HG02884 (cell line): ENCODE measurements around the gene SLC43A3.
A peak's percentile ranks its signal among the peaks of the same experiment; 100 is the strongest.

Source experiments
- ATAC-seq: cut with Tn5 transposase; IDR thresholded peaks from one replicate; pipeline ENCODE4 v1.9.1; 2021; ENCODE audit warnings: mild to moderate bottlenecking, moderate library complexity; ENCODE audit not compliant: unreplicated experiment

Gene SLC43A3

GRCh38 chr11:57426929-57427726 is at the start of gene SLC43A3:
SLC43A3 (minus strand) TSS chr11:57427121; CDS start chr11:57426172, 949 bp downstream.
- ATAC-seq: peak; percentile 51

DNA sequence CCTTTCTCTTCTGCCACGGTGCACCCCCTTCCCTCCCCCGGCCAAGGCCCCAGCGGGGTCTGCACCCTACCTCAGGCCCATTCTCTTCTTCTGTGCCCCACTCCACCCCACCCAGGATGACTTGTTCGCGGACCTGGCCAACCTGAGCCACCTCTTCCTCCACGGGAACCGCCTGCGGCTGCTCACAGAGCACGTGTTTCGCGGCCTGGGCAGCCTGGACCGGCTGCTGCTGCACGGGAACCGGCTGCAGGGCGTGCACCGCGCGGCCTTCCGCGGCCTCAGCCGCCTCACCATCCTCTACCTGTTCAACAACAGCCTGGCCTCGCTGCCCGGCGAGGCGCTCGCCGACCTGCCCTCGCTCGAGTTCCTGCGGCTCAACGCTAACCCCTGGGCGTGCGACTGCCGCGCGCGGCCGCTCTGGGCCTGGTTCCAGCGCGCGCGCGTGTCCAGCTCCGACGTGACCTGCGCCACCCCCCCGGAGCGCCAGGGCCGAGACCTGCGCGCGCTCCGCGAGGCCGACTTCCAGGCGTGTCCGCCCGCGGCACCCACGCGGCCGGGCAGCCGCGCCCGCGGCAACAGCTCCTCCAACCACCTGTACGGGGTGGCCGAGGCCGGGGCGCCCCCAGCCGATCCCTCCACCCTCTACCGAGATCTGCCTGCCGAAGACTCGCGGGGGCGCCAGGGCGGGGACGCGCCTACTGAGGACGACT is 49.3 kb upstream of the SLC43A3 start:
- ATAC-seq: peak; percentile 27

DNA sequence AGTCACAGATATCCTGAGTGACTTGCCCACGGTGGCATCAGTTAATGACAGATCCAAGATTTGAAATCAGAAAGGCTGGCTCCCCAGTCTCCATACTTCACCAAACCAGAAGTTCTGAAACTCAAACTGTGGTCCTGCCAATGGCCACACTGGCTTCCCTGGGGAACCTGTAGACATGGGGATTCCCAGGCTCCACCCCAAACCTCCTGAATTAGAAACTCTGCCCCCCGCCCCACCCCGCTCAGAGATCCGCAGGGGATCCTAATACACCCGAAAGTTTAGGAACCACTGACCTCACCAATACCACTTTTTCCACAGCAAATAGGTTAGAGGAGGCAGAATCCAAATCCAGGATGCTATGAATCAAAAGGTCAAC is 48.7 kb upstream of the SLC43A3 start:
- no peak for ATAC-seq

GRCh38 chr11:57475191-57475590 is 48.3 kb upstream of the SLC43A3 start:
- ATAC-seq: no peak

GRCh38 chr11:57474803-57475115 is 47.8 kb upstream of the SLC43A3 start:
- ATAC-seq: no peak

- ATAC-seq: peak; percentile 45
These were observed 47.3 kb upstream of the SLC43A3 start for GRCh38 chr11:57474017-57474802.

- ATAC-seq: no peak
These were observed 46.4 kb upstream of the SLC43A3 start for GRCh38 chr11:57473285-57473841.

GRCh38 chr11:57471496-57471895 is 44.6 kb upstream of the SLC43A3 start:
- ATAC-seq: no peak

- ATAC-seq: no peak
These were observed 42.3 kb upstream of the SLC43A3 start for GRCh38 chr11:57469268-57469667.

DNA sequence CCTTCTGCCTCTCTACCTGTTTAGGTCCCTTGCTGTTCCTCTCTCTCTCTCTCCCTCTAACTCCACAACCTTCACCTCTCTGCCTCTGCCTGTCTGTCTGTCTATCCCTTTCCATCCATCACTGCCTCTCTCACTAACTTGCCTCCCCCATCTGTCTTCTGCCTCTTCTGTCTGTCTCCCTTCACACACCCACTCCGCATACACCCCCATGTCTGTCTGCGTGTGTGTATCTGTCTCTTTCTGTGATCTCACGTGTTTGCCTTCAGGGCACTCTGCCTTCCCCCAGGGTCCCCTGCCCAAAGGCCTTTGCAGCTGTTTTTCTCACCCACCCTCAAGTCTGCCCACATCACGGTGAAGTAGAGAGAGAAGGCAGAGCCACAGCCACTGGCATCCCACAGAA is 41.4 kb upstream of the SLC43A3 start:
- no peak for ATAC-seq

DNA sequence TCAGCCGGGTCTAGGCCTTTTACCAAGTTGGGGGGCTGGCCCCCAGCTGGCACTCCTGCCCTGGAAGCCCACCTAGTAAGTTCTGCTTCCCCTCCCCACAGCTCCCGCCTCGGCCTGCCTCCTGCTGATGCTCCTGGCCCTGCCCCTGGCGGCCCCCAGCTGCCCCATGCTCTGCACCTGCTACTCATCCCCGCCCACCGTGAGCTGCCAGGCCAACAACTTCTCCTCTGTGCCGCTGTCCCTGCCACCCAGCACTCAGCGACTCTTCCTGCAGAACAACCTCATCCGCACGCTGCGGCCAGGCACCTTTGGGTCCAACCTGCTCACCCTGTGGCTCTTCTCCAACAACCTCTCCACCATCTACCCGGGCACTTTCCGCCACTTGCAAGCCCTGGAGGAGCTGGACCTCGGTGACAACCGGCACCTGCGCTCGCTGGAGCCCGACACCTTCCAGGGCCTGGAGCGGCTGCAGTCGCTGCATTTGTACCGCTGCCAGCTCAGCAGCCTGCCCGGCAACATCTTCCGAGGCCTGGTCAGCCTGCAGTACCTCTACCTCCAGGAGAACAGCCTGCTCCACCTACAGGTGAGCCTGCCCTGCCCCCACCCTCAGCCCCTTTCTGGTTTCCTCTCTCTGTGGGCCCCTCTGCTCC is 40.7 kb upstream of the SLC43A3 start:
- no peak for ATAC-seq

- no peak for ATAC-seq
These were observed 39.8 kb upstream of the SLC43A3 start for GRCh38 chr11:57466680-57467079.

GRCh38 chr11:57464539-57465181 is 37.7 kb upstream of the SLC43A3 start:
- no peak for ATAC-seq

DNA sequence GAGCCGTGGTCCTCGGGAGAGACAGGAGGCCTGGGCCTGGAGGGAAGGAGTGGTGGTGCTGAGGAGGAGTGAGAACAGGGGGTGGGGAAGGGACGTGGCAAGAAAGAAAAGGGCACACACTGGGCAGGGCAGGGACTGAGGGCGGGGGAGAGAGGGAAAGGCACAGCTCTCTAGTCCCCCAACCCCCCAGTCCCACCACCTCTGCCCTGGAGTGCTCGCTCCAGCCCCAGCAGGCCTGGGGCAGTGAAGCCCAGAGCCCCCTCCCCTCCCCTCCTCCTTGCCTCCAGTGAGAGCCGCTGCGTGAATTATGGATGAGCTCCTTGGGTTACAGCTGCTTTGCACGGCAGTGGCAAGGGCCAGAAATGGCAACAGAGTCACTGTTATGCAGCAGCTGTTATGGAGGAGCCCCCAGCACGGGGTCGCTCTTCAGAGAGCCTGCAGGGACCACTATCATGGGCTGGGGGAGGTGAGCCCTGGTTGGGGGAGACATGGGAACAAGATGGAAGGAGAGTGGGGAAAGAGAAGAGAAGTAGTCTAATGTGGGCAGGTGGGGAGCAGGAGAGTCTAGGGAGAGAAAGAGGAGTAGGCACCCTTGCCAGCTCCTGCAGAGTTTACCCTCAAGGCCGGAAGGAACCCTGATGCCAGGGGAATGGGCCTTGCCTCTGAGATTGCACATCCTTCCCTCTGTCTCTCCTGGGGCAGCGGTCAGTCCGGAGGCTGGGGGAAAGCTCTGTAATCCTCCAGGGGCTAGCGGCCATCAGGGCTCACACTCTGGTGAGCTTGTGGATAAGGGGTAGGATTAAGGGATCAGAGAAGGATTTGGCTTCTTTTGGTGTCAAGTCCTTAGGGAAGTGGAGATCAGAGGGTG is 37.0 kb upstream of the SLC43A3 start:
- no peak for ATAC-seq

- no peak for ATAC-seq
These were observed 35.7 kb upstream of the SLC43A3 start for GRCh38 chr11:57462597-57462996.

DNA sequence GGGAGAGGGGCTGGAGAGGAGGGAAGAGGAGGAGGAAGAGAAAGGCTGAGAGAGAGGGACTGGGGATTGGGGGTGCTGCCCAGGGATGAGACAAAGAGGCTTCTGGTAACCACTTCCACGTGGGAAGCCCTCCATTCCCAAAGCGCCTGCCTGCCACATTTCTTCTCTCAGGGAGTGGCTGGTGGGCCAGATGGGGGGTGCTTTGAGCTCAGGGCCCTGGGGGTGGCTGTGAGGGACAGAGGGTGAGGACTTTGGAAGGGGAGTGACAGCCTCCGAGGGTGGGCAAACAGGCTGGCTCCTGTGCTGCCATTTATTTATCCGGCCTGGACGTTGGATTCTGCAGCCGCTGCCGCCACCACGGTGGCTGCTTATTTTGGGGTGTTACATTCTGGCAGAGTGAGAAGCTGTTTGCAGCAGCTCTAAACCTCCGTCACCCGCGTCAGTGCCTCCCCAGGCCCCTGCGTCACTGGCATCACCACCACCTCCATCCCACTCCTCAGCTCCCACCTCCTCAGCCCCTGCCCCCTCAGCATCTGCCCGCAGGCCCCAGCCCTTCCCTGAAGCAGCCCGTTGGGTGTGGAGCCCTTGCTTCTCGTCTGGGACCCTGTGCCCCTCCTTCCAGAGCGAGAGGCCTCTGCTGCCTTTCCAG is 35.0 kb upstream of the SLC43A3 start:
- no peak for ATAC-seq

DNA sequence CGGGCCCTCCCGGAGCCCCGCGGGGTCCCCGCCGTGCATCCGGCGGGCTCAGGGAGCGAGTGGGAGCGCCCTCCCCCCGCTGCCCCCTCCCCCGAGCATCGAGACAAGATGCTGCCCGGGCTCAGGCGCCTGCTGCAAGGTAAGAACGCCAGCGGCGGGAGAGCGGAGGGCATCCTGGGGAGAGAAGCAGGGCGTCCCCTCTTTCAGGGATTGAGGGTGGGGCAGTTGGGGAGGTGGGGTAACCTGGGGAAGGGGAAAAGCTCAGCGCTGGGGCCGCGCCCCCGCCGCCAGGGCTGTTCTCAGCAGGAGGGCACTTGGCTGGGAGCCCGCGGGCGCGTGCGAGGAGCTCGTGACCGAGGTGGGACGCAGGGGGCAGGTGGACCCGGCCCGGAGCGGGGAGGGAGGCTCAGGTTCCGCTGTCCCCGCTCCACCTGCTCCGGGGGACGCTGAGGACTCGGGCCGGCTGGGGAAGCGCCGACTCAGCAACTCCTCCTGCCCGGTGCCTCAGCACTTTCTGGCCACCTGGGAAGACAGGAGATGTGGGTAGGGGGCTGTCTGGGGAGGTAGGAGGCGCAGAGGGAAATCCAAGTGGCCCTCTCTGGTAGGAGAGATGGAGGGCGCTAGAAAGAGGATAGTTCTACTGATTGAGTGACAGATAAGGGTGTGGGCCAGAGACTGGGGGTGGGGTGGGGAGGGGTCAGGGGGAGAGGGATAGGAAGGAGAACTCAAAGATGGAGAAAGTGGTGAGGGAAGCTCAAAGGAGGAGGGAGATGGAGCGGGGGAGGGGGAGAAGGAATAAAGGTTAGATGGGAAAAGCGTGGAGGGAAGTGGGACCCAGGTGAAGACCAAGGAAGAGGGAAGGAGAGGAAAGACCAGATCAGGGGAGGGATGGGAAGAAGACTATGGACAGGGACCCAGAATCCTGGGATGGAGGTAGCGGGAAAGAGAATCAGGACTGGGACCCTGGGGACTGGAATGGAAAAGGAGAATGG is 34.1 kb upstream of the SLC43A3 start:
- no peak for ATAC-seq
